IMR-90 (cell line): Measurements from ENCODE around the gene HBZ. TPM values are rescaled to one million over a fixed set of nuclear protein-coding genes. Genes with fewer than 3 reads are reported as not detected.

Experiments
- ATAC-seq: fragments of 200-7000 bp; cut with Tn5 transposase; 2 replicates; pipeline ENCODE4 v1.9.1; 2020; ENCODE audit warnings: low read depth, mild to moderate bottlenecking, moderate library complexity
- BruUV-seq: library from RNA; stranded (reverse); fragments of 400-500 nt; replicated peaks from 2 replicates; lab custom pipeline; 2021; lab: Mats Ljungman, UMichigan
- CTCF ChIA-PET: fragments of 300-600 bp; formaldehyde crosslinking; extraction: SDS; loops from one replicate; lab custom pipeline; 2021; ENCODE audit warnings: antibody characterized with exemption; lab: Yijun Ruan, JAX
- POLR2A ChIA-PET: fragments of 300-600 bp; sonication (Branson Sonifier 250); formaldehyde crosslinking; loops from one replicate; lab custom pipeline; 2022; ENCODE audit warnings: antibody characterized with exemption; ENCODE audit not compliant: unreplicated experiment; lab: Charles Lee
- DNase-seq: peaks from one replicate; pipeline ENCODE4 v3.0.0; 2013
- H2AFZ ChIP-seq: replicated peaks from 2 replicates; pipeline ENCODE3; 2013; ENCODE audit warnings: low read length, mild to moderate bottlenecking; ENCODE audit not compliant: poor library complexity
- H2AK5ac ChIP-seq: 2 replicates; pipeline ENCODE4 v1.6.1; 2013; ENCODE audit warnings: low read depth, low read length, inconsistent platforms
- H2AK9ac ChIP-seq: replicated peaks from 2 replicates; pipeline ENCODE3; 2013; ENCODE audit warnings: mild to moderate bottlenecking, low read depth, low read length, moderate library complexity; ENCODE audit not compliant: poor library complexity
- H2BK120ac ChIP-seq: 2 replicates; pipeline ENCODE4 v1.6.1; 2013; ENCODE audit warnings: low read depth, low read length, inconsistent platforms
- H2BK15ac ChIP-seq: 3 replicates; pipeline ENCODE4 v1.6.1; 2013; ENCODE audit warnings: low read depth, low read length, inconsistent platforms
- H2BK20ac ChIP-seq: 2 replicates; pipeline ENCODE4 v1.6.1; 2013; ENCODE audit warnings: low read depth, mild to moderate bottlenecking, inconsistent platforms, low read length, moderate library complexity
- H2BK5ac ChIP-seq: 2 replicates; pipeline ENCODE4 v1.6.1; 2013; ENCODE audit warnings: mild to moderate bottlenecking, low read depth, low read length, inconsistent platforms; ENCODE audit not compliant: poor library complexity, severe bottlenecking
- H3K14ac ChIP-seq: replicated peaks from 2 replicates; pipeline ENCODE4 v1.6.1; 2013; ENCODE audit warnings: low read depth, low read length, inconsistent platforms
- H3K18ac ChIP-seq: 2 replicates; pipeline ENCODE4 v1.6.1; 2013; ENCODE audit warnings: low read depth, low read length, control low read depth
- H3K23ac ChIP-seq: 2 replicates; pipeline ENCODE4 v1.6.1; 2013; ENCODE audit warnings: low read depth, low read length, inconsistent platforms
- H3K27ac ChIP-seq: 2 replicates; pipeline ENCODE4 v1.5.1; 2013; ENCODE audit warnings: mild to moderate bottlenecking, control low read depth, low read length; ENCODE audit not compliant: insufficient read depth
- H3K27me3 ChIP-seq: 2 replicates; pipeline ENCODE4 v1.6.1; 2013; ENCODE audit warnings: low read length; ENCODE audit not compliant: control insufficient read depth, insufficient read depth
- H3K36me3 ChIP-seq: 2 replicates; pipeline ENCODE4 v1.6.1; 2013; ENCODE audit warnings: low read length, mixed read lengths; ENCODE audit not compliant: control insufficient read depth, insufficient read depth
- H3K4ac ChIP-seq: 2 replicates; pipeline ENCODE4 v1.6.1; 2013; ENCODE audit warnings: low read depth, low read length, inconsistent platforms
- H3K4me1 ChIP-seq: 2 replicates; pipeline ENCODE4 v1.6.1; 2013; ENCODE audit warnings: low read length, mixed read lengths; ENCODE audit not compliant: control insufficient read depth, insufficient read depth
- H3K4me2 ChIP-seq: 2 replicates; pipeline ENCODE4 v1.6.1; 2013; ENCODE audit warnings: low read depth, mild to moderate bottlenecking, control low read depth, low read length, moderate library complexity
- H3K4me3 ChIP-seq: 2 replicates; pipeline ENCODE4 v1.5.1; 2013; ENCODE audit warnings: low read depth, mild to moderate bottlenecking, control low read depth, low read length, moderate library complexity; ENCODE audit not compliant: insufficient read depth
- H3K56ac ChIP-seq: 2 replicates; pipeline ENCODE4 v1.6.1; 2013; ENCODE audit warnings: low read length, inconsistent platforms; ENCODE audit not compliant: insufficient read depth; ENCODE audit errors: extremely low read depth
- H3K79me1 ChIP-seq, 2 experiments: 2 replicates each; pipeline ENCODE4 v1.6.1; 2013; ENCODE audit warnings: low read length in 2 of 2, inconsistent platforms in 1 of 2, low read depth in 1 of 2
- H3K9ac ChIP-seq: 2 replicates; pipeline ENCODE4 v1.6.1; 2013; ENCODE audit warnings: low read depth, low read length, control low read depth
- H3K9me1 ChIP-seq: 2 replicates; pipeline ENCODE4 v1.6.1; 2013; ENCODE audit warnings: low read length, inconsistent platforms; ENCODE audit not compliant: insufficient read depth
- H3K9me3 ChIP-seq: 2 replicates; pipeline ENCODE4 v1.6.1; 2013; ENCODE audit warnings: low read length; ENCODE audit not compliant: control insufficient read depth, insufficient read depth
- H4K20me1 ChIP-seq: 2 replicates; pipeline ENCODE4 v1.6.1; 2013; ENCODE audit warnings: low read length, inconsistent platforms; ENCODE audit not compliant: insufficient read depth
- H4K5ac ChIP-seq: 2 replicates; pipeline ENCODE4 v1.6.1; 2013; ENCODE audit warnings: mild to moderate bottlenecking, low read depth, low read length, control low read depth
- H4K8ac ChIP-seq, 2 experiments: 2 replicates each; pipeline ENCODE4 v1.6.1; 2013; ENCODE audit warnings: low read depth in 2 of 2, low read length in 2 of 2, control low read depth in 1 of 2, inconsistent platforms in 1 of 2
- H4K91ac ChIP-seq: 2 replicates; pipeline ENCODE4 v1.6.1; 2013; ENCODE audit warnings: low read depth, low read length, inconsistent platforms; ENCODE audit not compliant: insufficient read depth
- CHD1 ChIP-seq: IDR thresholded peaks from 2 replicates; pipeline ENCODE4 v1.6.1; 2012; ENCODE audit warnings: low read depth, low read length, improper control_type of control experiment
- ELK1 ChIP-seq: fragments of 150-350 bp; IDR thresholded peaks from 2 replicates; pipeline ENCODE4 v1.6.1; 2016; ENCODE audit warnings: low read depth, mild to moderate bottlenecking, low read length, moderate library complexity, borderline replicate concordance
- FOS ChIP-seq: fragments of 150-350 bp; IDR thresholded peaks from 2 replicates; pipeline ENCODE4 v1.6.1; 2016; ENCODE audit warnings: low read depth, low read length
- MAFK ChIP-seq: IDR thresholded peaks from 2 replicates; pipeline ENCODE4 v1.6.1; 2012; ENCODE audit warnings: low read depth, low read length, improper control_type of control experiment
- MAZ ChIP-seq: IDR thresholded peaks from 2 replicates; pipeline ENCODE4 v1.6.1; 2012; ENCODE audit warnings: low read depth, mild to moderate bottlenecking, low read length, improper control_type of control experiment, moderate library complexity, borderline replicate concordance
- POLR2A ChIP-seq: IDR thresholded peaks from 2 replicates; pipeline ENCODE4 v1.6.1; 2012; ENCODE audit warnings: mild to moderate bottlenecking, low read depth, low read length
- RCOR1 ChIP-seq: IDR thresholded peaks from 2 replicates; pipeline ENCODE4 v1.6.1; 2012; ENCODE audit warnings: mild to moderate bottlenecking, low read length, improper control_type of control experiment; ENCODE audit not compliant: insufficient replicate concordance
- SMC3 ChIP-seq: fragments of 150-350 bp; IDR thresholded peaks from 2 replicates; pipeline ENCODE4 v1.6.1; 2016; ENCODE audit warnings: low read depth, mild to moderate bottlenecking, antibody characterized with exemption, low read length, moderate library complexity
- USF2 ChIP-seq: fragments of 150-350 bp; IDR thresholded peaks from 2 replicates; pipeline ENCODE4 v1.6.1; 2017; ENCODE audit warnings: mild to moderate bottlenecking, antibody characterized with exemption, low read length, low read depth
- WGBS, 2 experiments: methylation state at CpG; one replicate each; pipeline versions ENCODE4 v1.1.5 to v1.1.7; 2013; ENCODE audit warnings: missing lambda C conversion rate in 2 of 2; ENCODE audit not compliant: insufficient read length in 1 of 2; ENCODE audit errors: extremely low coverage in 2 of 2; 5-methylcytosine and 5-hydroxymethylcytosine counted together
- dilution Hi-C: fragments of 300-500 bp; cut with HindIII; formaldehyde crosslinking; loops from one replicate; pipeline ENCODE4 v1.14.3; 2018; ENCODE audit warnings: low sequenced_read_pairs; ENCODE audit not compliant: unreplicated experiment
- in situ Hi-C: fragments of 300-500 bp; cut with MboI; formaldehyde crosslinking; loops from 3 replicates; pipeline ENCODE4 v1.14.3; 2019; ENCODE audit warnings: low sequenced_read_pairs, inconsistent platforms, mixed read lengths
- intact Hi-C: fragments of 100-400 bp; cut with micrococcal nuclease; formaldehyde crosslinking; loops from 2 replicates; pipeline ENCODE4 v1.10.0; 2022
- polyA plus RNA-seq, 3 experiments: library from polyadenylated mRNA; depleted of rRNA; stranded (reverse); fragments of >200 nt; gene quantifications; 2 replicates each; pipeline ENCODE4 v1.2.3, GENCODE V29; 2012; ENCODE audit warnings: low replicate concordance in 1 of 3
- total RNA-seq: library from RNA; depleted of rRNA; stranded (reverse); fragments of >200 nt; gene quantifications from 2 replicates; pipeline ENCODE4 v1.2.3, GENCODE V29; 2012

The HBZ gene
- total and polyA plus RNA-seq, 2 of the 4 experiments (the other 2 are of a cell fraction): not detected

GRCh38 chr16:165539-166374 is 13.3 kb downstream of the HBZ start, which contains the start of gene HBM:
HBM (plus strand) TSS chr16:165978; CDS start chr16:165998, 20 bp downstream.
- Histone ChIP-seq H2AFZ (peak within 1 kb of the TSS; percentile 51), H2BK15ac (no peak within 1 kb of the TSS), H3K14ac (no peak within 1 kb of the TSS), H4K5ac (no peak within 1 kb of the TSS), H3K27ac (no peak within 1 kb of the TSS), H3K79me1 (no peaks in the 10 kb centered on the region), H3K9me3 (no peaks in the 10 kb centered on the region; the same call in none of the 2 replicates), H3K4ac (no peak within 1 kb of the TSS), H3K56ac (no peak within 1 kb of the TSS), H3K4me2 (peak within 1 kb of the TSS; percentile 67), H3K4me1 (no peaks in the 10 kb centered on the region; the same call in 1 of the 2 replicates), H3K36me3 (no peaks in the 10 kb centered on the region), H2BK120ac (no peak within 1 kb of the TSS), H2BK5ac (no peak within 1 kb of the TSS), H2AK5ac (no peak within 1 kb of the TSS), H3K23ac (no peak within 1 kb of the TSS), H3K9ac (no peak within 1 kb of the TSS), H3K4me3 (no peak within 1 kb of the TSS), H4K91ac (no peak within 1 kb of the TSS), H2AK9ac (no peak within 1 kb of the TSS), H3K27me3 (peaks cover 60% of the 10 kb centered on the region), H3K9me1 (0 out of 2 replicates have a peak, but pooled peaks cover 4% of the 10 kb centered on the region), H4K20me1 (peaks cover 5% of the 10 kb centered on the region), H3K18ac (no peak within 1 kb of the TSS), H4K8ac (no peak within 1 kb of the TSS), H2BK20ac (no peak within 1 kb of the TSS)
- CTCF ChIA-PET: no interaction called here
- POLR2A ChIA-PET: interaction anchor here (0.6 kb wide), 1 partner anchor 9 kb away, joined by 12 read pairs; no protein-coding TSS in a partner anchor
- in situ Hi-C loops (no loop called here), intact Hi-C loops (no loop called here), dilution Hi-C loops (no loop called here)
- no peak for TF ChIP-seq MAZ
- TF ChIP-seq SMC3: no peak
- TF ChIP-seq ELK1: no peak
- TF ChIP-seq CHD1: no peak
- TF ChIP-seq POLR2A: no peak
- no peak for TF ChIP-seq MAFK
- no peak for TF ChIP-seq RCOR1
- TF ChIP-seq FOS: no peak
- TF ChIP-seq USF2: no peak
- WGBS, 2 experiments: 2% methylated on average over 28 of the region's 75 CpGs; no CpG with 5 or more reads in 1 of the 2 experiments
- no TSS peak for BruUV-seq
- ATAC-seq (no peak), DNase-seq (no peak)
